Urothelium cell line (cell line): ENCODE data around the gene CUX1.

Experiments used
- DNase-seq: peaks from one replicate; pipeline ENCODE4 v3.0.0; 2011; ENCODE audit warnings: low spot score, mixed read lengths
- FAIRE-seq: peaks from 2 replicates; lab custom pipeline; 2011; peaks lifted over from hg19 to GRCh38; lab: Jason Lieb, UNC

The CUX1 gene

GRCh38 chr7:102272075-102272916 is 454.9 kb downstream of the CUX1 start:
- FAIRE-seq (peak; percentile 87), DNase-seq (peak; percentile 96)

GRCh38 chr7:102272917-102273748 is 455.7 kb downstream of the CUX1 start:
- no peak for FAIRE-seq

GRCh38 chr7:102273749-102274712 is 456.6 kb downstream of the CUX1 start:
- peak; percentile 100 for DNase-seq
- peak; percentile 99 for FAIRE-seq

More at GRCh38 chr7:102272917-102273748, 455.7 kb downstream of the CUX1 start:
- DNase-seq = no peak

- FAIRE-seq (no peak), DNase-seq (no peak)
These were observed 457.8 kb downstream of the CUX1 start for GRCh38 chr7:102275123-102275703.

- DNase-seq (no peak), FAIRE-seq (no peak)
These were observed 460.5 kb downstream of the CUX1 start for GRCh38 chr7:102277901-102278300.

- FAIRE-seq (peak; percentile 85), DNase-seq (peak; percentile 88)
These were observed 462.3 kb downstream of the CUX1 start for GRCh38 chr7:102279537-102280400.

- DNase-seq (no peak), FAIRE-seq (no peak)
These were observed 463.1 kb downstream of the CUX1 start for GRCh38 chr7:102280521-102280920.

- FAIRE-seq = no peak
- no peak for DNase-seq
These were observed 464.4 kb downstream of the CUX1 start for GRCh38 chr7:102281785-102282184.

GRCh38 chr7:102282465-102283362 is 465.3 kb downstream of the CUX1 start:
- no peak for FAIRE-seq

GRCh38 chr7:102283477-102284189 is 466.2 kb downstream of the CUX1 start:
- FAIRE-seq (no peak), DNase-seq (no peak)

More at GRCh38 chr7:102282465-102283362, 465.3 kb downstream of the CUX1 start:
- DNase-seq = no peak

GRCh38 chr7:102284399-102284798 is 467.0 kb downstream of the CUX1 start:
- DNase-seq = no peak
- FAIRE-seq = no peak

- DNase-seq (no peak), FAIRE-seq (no peak)
These were observed 467.6 kb downstream of the CUX1 start for GRCh38 chr7:102284891-102285539.

GRCh38 chr7:102285540-102286236 is 468.3 kb downstream of the CUX1 start:
- no peak for FAIRE-seq
- DNase-seq = no peak

- DNase-seq = peak; percentile 92
- peak; percentile 50 for FAIRE-seq
These were observed 469.0 kb downstream of the CUX1 start, which contains the start of gene SH2B2 for GRCh38 chr7:102286237-102287110. TSS of gene SH2B2 (plus strand) at chr7:102286868. CDS start at chr7:102300551, 13,683 bp downstream.
